Effector memory CD4-positive, alpha-beta T cell (primary cell): ENCODE data around the gene MAPRE3.

ENCODE experiments used
- DNase-seq, 3 donors: peaks; one replicate each; pipeline ENCODE4 v3.0.0-alpha.2; 2020
- H3K27ac ChIP-seq: 2 replicates; pipeline ENCODE4 v1.7.0; 2013; ENCODE audit warnings: mild to moderate bottlenecking, low read length, moderate library complexity; ENCODE audit not compliant: insufficient read depth, poor library complexity, severe bottlenecking
- H3K27me3 ChIP-seq: replicated peaks from 2 replicates; pipeline ENCODE4 v1.7.0; 2013; ENCODE audit warnings: mild to moderate bottlenecking, low read length; ENCODE audit not compliant: insufficient read depth, control insufficient read depth, poor library complexity, severe bottlenecking
- H3K36me3 ChIP-seq: 2 replicates; pipeline ENCODE4 v1.7.0; 2013; ENCODE audit warnings: mild to moderate bottlenecking, low read length, moderate library complexity; ENCODE audit not compliant: control insufficient read depth, insufficient read depth
- H3K4me1 ChIP-seq: 2 replicates; pipeline ENCODE4 v1.7.0; 2013; ENCODE audit warnings: low read length, mild to moderate bottlenecking; ENCODE audit not compliant: control insufficient read depth, insufficient read depth, poor library complexity, severe bottlenecking
- H3K4me3 ChIP-seq: 2 replicates; pipeline ENCODE4 v1.7.0; 2013; ENCODE audit warnings: low read length, low read depth, mild to moderate bottlenecking; ENCODE audit not compliant: insufficient read depth, poor library complexity, severe bottlenecking
- H3K9me3 ChIP-seq: 2 replicates; pipeline ENCODE4 v1.7.0; 2013; ENCODE audit warnings: mild to moderate bottlenecking, low read length, moderate library complexity; ENCODE audit not compliant: control insufficient read depth

The MAPRE3 gene

DNA sequence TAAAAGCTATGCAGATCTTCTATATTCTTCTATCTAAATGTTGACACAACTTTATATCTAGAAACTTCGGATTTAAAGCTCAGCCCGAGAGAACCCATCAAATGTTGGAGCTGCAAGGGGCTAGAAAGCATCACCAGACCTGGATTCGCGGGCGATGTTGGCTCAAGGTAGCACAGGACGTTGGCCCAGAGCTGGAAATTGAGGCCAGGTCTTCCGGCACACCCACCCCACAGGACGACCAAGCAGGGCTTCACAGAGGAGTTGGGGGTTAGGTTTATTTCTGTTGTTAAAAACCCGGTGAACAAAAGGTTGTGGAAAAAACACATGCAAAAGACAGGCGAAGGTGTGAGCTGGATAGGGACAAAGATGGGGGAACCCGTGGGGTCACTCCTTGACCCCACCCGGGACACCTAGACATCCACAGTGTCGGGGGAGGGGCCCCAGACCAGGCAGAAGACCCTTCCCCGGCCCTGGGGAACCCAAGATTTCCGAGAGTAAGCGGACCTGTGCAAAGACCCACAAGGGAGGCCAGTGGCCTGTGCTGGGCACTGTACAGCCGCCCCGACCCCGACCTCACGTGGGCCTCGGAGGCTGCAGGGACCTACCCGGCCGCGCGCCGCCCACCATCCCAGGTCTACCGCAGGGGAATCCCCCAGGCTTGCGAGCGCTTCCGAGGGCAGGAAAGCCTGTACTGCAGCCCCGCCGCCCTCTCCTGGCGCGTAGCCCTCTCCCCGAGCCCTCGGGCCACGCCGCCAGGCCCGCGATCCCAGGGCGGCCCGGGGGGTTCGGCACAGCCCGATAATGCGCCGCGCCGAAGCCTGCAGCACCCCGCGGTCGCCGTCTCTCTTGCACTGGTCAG lies 79.2 kb downstream of the MAPRE3 start:
- H3K27me3 ChIP-seq: no peaks in the 10 kb centered on the region
- H3K27ac ChIP-seq: peak overlapping the region; percentile 83
- H3K4me1 ChIP-seq: peaks cover 5% of the 10 kb centered on the region
- peak; percentile 41 to 58 (median 47) for DNase-seq
- no peaks in the 10 kb centered on the region for H3K36me3 ChIP-seq
- H3K9me3 ChIP-seq: no peaks in the 10 kb centered on the region
- peak overlapping the region; percentile 74 for H3K4me3 ChIP-seq

DNA sequence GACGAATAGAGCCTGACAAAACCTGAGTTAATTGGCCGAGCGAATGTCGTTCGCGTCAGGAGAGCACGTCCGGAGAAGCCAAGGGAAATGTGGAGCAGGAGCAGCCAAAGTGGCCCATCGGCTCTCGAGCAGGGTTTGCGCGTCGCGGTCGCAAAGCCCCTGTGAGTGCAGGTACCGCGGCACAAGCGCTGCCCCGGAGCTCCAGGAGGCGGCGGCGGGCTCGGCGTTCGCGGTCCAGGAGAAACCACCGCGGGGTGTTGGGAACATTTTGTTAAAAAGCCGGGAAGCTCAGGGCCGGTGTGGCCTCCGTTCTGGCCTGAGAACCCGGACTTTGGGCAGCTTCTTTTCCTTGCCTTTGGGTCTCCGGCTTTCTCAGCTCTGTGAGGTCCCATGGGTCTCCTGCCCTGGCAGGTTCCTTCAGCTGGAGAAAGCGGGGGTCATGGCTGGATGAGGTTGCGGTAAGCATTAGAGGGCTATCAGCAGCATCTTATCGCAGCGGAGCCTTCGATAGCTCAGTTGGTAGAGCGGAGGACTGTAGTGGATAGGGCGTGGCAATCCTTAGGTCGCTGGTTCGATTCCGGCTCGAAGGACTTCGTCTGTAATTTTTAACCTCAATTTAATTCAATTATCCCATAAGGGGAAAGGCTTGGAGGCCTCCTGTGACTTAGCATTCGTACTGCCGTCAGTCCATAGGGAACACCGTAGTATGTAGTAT lies 80.0 kb downstream of the MAPRE3 start:
- Histone ChIP-seq H3K4me3 (peak overlapping the region; percentile 74), H3K36me3 (no peaks in the 10 kb centered on the region), H3K27ac (peak overlapping the region; percentile 83), H3K9me3 (no peaks in the 10 kb centered on the region), H3K4me1 (peaks cover 5% of the 10 kb centered on the region), H3K27me3 (no peaks in the 10 kb centered on the region)
- DNase-seq: peak; percentile 84 to 88 (median 86)

DNA sequence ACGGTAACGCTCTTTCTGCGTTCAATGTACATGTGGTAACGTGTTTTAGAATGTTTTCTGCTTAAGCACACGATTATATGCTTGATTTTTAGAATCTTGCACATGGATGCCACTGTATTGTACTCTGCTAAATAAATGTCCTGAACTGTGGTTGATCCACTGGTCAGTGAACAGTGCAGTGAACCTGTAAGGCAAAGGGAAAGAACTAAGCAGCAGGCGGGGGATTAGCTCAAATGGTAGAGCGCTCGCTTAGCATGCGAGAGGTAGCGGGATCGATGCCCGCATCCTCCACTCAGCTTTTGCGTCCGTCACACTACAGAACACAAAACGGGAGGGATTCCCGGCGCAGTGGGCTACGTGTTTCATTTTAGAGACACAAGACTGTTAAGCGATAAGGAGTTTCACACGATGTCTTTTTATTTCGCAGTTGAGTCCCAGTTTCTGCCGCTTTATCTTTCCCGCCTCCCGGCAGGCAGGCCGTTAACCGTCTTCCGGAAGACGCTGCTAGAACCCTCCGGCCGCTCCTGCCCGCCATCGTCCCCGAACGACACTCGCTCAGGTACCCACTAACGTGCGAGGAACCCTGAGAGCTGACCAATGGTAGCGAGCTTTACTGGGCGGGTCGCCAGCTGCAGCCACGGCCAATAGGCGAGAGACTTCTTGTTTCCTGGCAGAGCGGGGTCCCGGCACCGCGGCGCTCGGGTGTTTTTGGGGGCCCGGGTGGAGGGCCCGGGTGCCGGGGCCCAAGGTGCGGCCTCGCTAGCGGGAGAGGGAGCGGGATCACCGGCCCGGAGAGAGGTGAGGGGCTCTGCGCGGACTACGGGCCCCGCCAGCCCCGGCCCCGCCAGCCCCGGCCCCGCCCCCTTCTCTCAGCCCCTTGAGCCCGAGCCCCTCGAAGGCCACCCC lies 80.8 kb downstream of the MAPRE3 start, which contains the start of gene AGBL5:
Gene AGBL5, plus strand, starts transcription at position 673 of the 906 bp plus-strand sequence. CDS start 1,291 bp downstream, outside the sequence.
- no peaks in the 10 kb centered on the region for H3K9me3 ChIP-seq
- H3K4me1 ChIP-seq: peaks cover 5% of the 10 kb centered on the region
- peak within 1 kb of the TSS; percentile 74 for H3K4me3 ChIP-seq
- peak; percentile 92 to 96 (median 95) for DNase-seq
- H3K36me3 ChIP-seq: no peaks in the 10 kb centered on the region
- peak within 1 kb of the TSS; percentile 83 for H3K27ac ChIP-seq
- H3K27me3 ChIP-seq: no peaks in the 10 kb centered on the region

DNA sequence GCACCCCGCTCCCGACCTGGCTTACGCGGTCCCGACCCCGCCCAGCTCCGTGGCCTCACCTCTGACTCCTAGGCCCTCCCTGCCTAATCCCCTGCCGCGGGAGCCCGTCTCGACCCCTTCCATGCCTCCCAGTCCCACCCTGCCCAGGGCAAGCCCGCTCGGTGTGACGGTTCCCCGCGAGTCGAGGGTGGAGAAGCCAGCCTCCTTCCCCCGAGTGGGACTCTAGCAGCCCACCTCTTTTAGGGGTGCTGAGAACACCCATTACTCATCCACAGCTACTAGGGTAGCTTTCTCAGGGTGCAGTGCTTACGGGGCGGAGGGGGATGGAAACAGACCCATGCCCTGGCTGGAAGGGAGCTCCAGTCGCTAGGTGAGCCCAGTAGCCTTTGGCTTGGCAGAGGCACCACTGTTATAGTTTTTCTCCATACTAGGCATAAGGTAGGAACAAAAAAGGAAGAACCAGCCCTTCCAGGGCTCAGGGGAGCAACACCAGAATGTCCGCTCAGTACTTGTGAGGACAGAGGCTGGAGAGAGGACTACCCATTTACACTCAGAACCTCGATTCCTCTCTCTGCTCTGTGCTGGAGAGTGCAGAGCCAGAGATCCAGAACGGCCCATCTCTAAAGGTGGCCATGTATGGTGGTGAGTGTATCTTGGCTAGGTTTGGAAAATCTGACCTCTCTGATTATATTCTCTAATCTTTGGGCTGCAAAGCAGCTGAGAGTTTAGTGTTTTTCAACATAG lies 81.6 kb downstream of the MAPRE3 start:
- Histone ChIP-seq H3K36me3 (no peaks in the 10 kb centered on the region), H3K4me3 (peak overlapping the region; percentile 74), H3K4me1 (peaks cover 5% of the 10 kb centered on the region), H3K27me3 (no peaks in the 10 kb centered on the region), H3K9me3 (no peaks in the 10 kb centered on the region), H3K27ac (peak overlapping the region; percentile 83)
- DNase-seq: no peak

DNA sequence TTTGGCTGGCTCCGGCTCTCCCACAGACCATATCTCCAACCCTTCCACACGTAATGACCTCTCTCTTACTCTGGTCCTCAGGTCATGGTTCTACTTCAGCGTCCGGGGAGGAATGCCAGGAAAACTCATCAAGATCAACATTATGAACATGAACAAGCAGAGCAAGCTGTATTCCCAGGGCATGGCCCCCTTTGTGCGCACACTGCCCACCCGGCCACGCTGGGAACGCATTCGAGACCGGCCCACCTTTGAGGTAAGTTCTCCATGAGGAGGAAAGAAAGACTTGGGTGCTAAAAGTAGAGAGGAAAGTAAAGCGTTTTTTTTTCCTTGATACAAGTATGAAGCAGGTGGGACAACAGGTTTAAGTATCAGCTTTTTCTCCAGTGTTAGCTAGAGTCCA lies 82.9 kb downstream of the MAPRE3 start:
- no peak for DNase-seq
- Histone ChIP-seq H3K4me1 (peaks cover 5% of the 10 kb centered on the region), H3K4me3 (no peak overlapping the region), H3K27ac (no peak overlapping the region), H3K36me3 (no peaks in the 10 kb centered on the region), H3K27me3 (no peaks in the 10 kb centered on the region), H3K9me3 (no peaks in the 10 kb centered on the region)

DNA sequence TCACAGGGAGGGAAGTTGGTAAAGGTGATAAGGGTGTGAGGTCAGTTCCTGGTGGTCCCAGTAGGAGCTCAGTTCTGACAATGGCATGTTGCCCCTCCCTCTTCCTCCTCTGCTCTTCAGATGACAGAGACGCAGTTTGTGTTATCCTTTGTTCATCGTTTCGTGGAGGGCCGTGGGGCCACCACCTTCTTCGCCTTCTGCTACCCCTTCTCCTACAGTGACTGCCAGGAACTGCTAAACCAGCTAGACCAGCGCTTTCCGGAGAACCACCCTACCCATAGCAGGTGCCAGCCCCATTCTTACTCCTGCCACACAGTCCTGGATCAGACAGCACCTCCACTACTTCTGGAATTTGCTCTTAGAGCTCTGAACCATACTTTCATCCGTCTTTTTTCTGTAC lies 83.3 kb downstream of the MAPRE3 start:
- Histone ChIP-seq H3K27ac (no peak overlapping the region), H3K4me3 (no peak overlapping the region), H3K27me3 (no peaks in the 10 kb centered on the region), H3K4me1 (peaks cover 5% of the 10 kb centered on the region), H3K36me3 (no peaks in the 10 kb centered on the region), H3K9me3 (no peaks in the 10 kb centered on the region)
- no peak for DNase-seq

DNA sequence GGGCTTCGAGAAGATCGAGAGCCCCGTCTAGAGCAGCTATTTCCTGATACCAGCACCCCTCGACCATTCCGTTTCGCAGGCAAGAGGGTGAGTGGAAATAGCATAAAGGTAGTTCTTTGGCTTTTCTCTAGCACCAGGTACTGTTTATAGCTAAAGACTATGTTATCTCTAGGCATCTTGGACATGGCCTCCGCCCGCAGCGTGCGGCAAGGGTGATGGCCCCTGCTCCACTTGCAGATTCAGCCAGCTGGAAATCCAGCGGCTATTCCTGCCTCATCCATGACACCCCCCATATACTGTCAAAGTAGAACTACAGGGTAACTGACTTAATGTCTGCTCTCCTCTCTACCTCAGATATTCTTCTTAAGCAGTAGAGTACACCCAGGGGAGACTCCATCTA lies 84.3 kb downstream of the MAPRE3 start:
- Histone ChIP-seq H3K4me3 (no peak overlapping the region), H3K36me3 (peaks cover 4% of the 10 kb centered on the region), H3K4me1 (peaks cover 3% of the 10 kb centered on the region), H3K27ac (no peak overlapping the region), H3K27me3 (no peaks in the 10 kb centered on the region), H3K9me3 (no peaks in the 10 kb centered on the region)
- no peak for DNase-seq

DNA sequence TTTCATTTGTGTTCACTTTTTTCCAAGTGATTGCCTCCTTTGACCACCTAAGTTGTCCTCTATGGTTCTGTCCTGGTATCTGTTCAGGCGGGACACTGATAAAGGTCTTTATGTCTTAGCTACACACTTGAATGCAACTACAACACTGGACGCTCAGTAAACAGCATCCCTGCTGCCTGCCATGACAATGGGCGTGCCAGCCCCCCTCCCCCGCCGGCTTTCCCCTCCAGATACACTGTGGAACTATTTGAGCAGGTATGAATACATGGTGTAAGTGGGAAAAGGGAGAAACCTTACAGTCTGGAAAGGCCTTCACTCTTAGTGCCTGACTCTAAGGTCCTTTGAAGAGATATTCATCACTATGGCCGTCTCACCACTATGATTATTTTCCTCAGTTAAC lies 86.7 kb downstream of the MAPRE3 start:
- no peaks in the 10 kb centered on the region for H3K9me3 ChIP-seq

DNA sequence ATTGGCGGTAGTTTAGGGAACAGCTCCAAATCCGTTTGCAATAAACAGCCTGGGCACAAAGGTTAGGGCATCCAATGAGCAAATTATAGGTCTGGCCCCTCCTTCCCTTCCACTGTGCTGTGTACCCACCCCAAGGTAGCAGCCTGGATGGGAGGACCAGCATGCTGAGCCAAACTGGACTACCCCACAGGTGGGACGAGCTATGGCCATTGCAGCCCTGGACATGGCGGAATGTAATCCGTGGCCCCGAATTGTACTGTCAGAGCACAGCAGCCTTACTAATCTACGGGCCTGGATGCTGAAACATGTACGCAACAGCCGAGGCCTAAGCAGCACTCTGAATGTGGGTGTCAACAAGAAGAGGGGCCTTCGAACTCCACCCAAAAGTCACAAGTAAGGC lies 87.8 kb downstream of the MAPRE3 start:
- H3K4me3 ChIP-seq: no peak overlapping the region
- DNase-seq: no peak
- no peak overlapping the region for H3K27ac ChIP-seq
- no peaks in the 10 kb centered on the region for H3K27me3 ChIP-seq
- H3K36me3 ChIP-seq: peaks cover 4% of the 10 kb centered on the region
- H3K4me1 ChIP-seq: no peaks in the 10 kb centered on the region
- no peaks in the 10 kb centered on the region for H3K9me3 ChIP-seq

More for the DNA sequence above, 86.7 kb downstream of the MAPRE3 start:
- H3K27ac ChIP-seq: no peak overlapping the region
- H3K36me3 ChIP-seq: peaks cover 4% of the 10 kb centered on the region
- no peaks in the 10 kb centered on the region for H3K27me3 ChIP-seq
- H3K4me3 ChIP-seq: no peak overlapping the region
- H3K4me1 ChIP-seq: no peaks in the 10 kb centered on the region
- DNase-seq: no peak
